NCI-H748 (cell line): ENCODE data around the gene GNLY.
"Not testable (repeated sequence)": the region's sequence is repeated elsewhere in the genome, so short reads cannot be mapped to it uniquely, and the experiment has no call there.

ENCODE experiments used
- DNase-seq: peaks from one replicate; lab custom pipeline; 2025; ENCODE audit not compliant: unreplicated experiment; lab: John Stamatoyannopoulos, UW

The GNLY gene

DNA sequence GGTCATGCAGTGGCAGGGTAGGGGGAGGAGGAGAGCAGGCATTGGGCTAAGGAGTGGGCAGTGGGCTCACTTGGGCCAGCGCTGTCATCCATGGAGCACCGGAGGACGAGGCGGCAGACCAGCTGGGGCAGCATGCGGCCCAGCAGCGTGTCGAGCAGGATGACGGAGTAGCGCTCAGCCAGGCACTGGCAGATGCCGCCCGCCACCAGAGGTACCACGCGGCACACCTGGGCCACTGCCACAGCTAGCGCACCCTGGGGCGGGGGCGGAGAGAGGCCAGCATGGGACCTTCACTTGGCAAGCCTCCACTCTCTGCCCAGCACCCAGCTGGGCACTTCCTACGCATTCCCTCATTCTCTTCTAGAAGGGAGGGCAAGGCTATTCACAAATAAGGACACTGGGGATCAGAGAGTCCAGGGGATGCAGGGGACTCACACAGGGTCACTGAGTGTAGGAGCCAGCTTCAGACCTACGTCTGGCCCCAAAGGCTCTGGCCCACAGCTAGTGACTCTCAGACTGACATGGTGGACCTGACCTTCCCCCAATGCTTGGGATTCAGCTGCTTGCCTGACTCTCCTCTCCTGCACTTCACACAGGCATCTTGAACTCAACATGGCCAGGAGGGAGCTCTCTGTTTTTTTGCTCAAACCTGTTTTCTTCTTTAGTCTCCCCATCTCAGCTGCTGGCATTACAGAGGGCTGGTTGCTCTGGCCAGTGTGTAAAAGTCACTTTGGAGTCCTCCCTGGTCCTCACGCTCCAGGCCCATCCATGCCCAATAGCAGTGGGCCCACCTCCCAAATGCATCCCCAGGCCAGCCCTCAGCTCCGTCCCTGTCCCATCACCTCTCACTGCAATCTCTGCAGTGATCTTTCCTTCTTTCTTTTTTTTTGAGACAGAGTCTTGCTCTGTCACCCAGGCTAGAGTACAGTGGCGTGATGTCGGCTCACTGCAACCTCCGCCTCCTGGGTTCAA, 30.3 kb upstream of the GNLY start:
- no peak for DNase-seq

DNA sequence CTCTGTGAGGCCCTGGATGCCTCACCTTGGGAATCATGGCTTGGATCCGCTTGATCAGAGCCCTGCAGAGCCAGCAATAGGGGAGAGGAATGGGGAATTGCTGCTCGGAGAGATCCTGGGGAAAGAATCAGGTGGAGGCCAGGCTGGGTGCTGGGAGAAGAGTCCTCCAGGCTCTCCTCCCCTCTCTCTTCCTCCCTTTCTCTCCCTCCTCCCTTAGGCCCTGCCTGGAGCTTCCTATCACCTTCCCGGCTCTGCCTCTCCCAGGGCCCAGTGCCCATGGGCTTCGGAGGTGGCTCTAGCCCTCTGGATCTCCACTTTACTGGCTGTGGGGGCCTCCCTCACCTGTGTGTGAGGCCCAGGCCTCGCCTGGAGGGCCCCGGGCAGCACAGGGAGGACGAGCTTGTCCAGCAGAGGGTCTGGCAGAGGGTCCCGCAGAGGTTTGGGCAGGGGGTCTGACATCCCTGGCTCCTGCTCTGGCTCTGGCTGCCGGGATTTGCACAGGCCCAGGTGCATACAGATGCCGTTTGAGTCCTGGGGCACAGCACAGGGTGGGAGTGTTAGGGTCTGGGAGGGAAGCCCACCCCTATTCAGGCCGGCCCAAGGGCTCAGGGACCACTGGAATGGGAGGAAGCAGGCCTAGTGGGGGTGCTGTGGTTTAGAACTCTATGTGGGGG, 28.8 kb upstream of the GNLY start:
- DNase-seq, result no peak

DNA sequence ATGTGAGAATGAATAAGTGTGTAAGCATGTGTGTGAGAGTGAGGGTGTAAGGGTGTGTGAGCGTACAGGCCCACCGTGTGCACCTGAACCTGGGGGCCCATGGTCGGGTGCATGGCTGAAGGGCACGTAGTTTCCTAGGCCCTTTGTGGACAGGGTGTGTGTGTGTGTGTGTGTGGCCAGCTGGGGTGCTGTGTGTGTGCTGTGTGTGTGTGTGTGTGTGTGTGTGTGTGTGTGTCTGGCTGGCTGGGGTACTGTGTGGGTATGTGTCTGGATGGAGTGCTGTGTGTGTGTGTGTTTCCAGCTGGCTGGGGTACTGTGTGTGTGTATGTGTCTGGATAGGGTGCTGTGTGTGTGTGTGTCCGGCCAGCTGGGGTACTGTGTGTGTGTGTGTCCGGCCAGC, 28.1 kb upstream of the GNLY start:
- DNase-seq, result no peak

DNA sequence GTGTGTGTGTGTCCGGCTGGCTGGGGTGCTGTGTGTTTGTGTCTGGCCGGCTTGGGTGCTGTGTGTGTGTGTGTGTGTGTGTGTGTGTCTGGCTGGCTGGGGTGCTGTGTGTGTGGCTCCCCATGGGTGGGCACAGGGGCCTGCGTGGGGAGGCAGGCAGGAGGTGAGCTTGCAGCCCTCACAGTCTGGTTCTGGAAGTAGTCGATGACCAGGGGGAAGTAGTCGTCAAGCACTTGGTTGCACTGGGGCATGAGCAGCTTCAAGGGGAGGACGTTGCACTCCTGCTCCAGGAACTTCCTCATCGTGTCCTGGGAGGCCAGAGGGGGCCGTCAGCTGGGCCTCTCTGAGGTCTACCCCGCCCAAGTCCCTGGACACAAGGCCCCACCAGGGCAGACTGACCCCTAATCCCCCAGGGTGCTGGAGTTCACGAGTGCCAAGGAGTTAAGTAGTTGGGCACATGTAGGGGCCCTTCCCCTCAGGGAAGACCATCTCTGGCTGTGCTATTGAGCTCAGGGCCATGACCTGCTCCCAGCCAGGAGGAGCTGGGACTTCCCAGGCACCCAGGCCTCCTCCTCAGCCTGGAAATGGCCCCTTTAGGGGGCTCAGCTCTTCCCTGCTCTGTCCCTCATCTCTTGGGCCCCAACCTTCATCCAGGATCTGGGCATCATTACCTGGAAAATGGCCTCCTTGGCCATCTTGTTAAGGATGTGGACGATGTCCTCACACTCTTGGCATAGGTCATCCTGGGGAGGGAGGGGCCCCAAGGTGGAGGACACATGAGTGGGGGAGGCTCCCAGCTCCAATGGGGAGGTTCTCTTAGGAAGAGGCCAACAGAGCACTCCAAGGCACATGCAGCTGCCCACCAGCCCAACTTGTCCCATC, 27.5 kb upstream of the GNLY start:
- no peak for DNase-seq

DNA sequence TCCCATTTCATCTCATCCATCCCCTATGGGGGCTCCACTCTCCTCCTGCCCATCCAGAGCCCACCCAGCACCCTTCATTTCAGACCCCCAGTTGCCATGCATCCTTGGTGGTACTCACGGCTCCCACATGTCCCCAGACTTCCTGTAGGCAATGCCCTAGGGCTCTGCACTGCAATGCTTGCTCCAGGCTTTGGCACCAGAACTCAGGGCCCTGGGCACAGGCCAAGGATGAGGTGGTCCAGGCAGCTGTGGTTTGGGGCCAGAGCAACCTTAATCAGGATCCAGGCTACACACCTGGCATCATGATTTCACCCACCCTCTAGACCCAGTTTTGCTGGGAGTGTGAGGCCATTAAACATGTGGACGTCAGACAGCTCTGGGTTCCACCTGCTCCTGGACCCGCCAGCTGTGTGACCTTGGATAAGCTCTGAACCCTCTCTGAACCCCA, 26.6 kb upstream of the GNLY start:
- no peak for DNase-seq

DNA sequence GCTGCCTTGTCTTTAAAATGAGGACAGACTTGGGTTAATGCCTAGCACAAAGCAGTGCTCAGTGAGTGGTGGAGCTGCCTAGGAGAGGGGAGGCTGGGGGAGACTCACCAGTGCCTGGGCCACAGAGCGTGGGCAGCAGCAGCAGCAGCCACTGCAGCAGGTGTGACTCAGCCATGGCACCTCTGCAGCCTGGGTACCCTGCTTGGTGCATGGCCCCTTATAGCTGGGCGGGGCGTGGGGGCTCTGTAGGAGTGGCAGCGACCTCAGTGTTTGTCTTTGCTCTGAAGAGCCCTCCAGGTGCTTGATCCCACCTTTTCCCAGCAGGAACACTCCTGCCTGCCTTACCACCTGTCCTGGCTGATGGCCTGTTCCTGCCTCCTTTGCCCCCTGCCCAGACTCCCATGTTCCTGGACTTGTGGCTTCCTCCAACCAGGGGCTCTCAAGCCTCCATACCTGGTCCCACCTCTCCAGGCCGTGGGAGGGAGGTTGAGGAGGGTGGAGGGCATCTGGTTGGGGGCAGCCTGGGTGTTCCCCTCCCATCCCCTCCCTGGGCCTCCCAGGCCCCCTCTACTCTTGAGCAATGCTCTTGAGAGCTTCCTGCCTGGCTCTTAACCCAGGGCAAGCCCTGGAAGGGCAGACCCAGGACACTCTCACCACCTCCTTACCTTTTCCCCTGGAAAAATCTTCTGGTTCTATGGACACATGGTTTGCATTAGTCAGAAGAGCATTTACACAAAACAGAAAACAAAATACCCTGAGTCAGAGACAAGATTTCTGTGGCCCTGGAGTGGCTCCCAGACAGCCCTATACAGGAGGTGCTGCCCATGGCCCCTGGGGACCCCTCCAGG, 25.9 kb upstream of the GNLY start, which contains the start of gene SFTPB:
TSS of gene SFTPB (minus strand) at position 191 of the 848 bp plus-strand sequence. CDS start at position 175, 16 bp downstream.
- peak; percentile 40 for DNase-seq

DNA sequence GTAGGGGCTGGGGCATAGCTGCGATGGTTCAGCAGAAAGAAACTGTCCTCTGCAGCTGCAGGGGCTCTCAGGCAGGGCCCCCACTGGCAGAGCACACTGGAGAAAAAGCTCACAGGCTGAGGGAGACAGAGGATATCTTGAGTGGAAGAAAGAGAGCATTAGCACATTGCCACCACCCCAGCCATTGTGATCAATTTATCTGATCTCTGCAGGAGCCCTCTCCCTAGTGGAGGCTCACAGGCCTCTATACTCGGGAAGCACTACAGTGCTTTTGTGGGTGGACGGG, 25.4 kb upstream of the GNLY start:
- no peak for DNase-seq

DNA sequence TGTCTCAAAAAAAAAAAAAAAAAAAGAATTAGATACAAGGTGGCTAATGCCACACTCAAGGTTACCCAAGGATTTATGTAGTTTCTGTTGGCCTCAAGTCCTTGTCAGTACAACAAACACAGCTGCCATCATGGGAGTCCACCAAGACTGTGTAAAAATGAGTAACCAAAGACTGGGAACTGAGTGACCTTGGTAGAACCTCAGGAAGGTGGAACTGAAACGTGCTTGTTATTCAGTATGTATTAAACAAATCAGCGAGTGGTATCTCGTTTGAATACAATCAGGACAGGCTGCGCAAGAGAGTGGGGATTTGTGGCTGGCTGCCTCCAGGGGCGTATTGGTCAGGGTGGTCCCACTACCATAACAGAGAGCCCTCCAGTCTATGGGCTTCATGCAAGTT, 24.6 kb upstream of the GNLY start:
- DNase-seq, result no peak

DNA sequence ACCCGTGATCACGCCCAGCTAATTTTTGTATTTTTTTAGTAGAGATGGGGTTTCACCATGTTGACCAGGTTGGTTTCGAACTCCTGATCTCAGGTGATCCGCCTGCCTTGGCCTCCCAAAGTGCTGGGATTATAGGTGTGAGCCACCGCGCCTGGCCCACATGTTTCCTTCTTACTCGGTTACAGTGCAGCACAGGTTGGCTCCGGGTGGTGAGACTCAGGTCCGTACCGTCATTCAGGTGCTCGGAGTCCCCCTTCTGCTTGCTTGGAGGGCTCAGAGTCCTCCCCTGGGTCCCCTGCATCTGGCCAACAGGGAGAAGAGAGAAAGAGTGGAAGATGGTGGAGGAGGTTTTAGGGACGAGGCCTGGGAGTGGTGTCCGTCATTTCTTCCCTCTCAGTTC, 23.7 kb upstream of the GNLY start:
- DNase-seq, result not testable (repeated sequence)

DNA sequence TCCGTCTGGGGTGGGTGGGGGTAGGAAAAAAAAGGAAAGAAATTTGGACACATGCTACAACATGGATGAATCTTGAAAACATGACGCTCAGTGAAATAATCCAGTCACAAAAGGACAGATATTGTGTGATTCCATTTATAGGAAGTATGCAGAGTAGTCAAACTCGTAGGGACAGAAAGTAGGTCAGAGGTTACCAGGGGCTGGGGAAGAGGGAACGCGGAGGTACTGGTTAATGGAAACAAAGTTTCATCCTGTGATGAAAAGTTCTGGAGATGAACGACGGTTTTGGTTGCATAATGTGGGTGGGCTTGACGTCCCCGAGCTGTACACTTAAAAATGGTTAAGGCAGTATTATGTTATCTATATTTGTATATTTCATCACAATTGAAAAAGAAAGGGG, 21.7 kb upstream of the GNLY start:
- DNase-seq, result no peak

DNA sequence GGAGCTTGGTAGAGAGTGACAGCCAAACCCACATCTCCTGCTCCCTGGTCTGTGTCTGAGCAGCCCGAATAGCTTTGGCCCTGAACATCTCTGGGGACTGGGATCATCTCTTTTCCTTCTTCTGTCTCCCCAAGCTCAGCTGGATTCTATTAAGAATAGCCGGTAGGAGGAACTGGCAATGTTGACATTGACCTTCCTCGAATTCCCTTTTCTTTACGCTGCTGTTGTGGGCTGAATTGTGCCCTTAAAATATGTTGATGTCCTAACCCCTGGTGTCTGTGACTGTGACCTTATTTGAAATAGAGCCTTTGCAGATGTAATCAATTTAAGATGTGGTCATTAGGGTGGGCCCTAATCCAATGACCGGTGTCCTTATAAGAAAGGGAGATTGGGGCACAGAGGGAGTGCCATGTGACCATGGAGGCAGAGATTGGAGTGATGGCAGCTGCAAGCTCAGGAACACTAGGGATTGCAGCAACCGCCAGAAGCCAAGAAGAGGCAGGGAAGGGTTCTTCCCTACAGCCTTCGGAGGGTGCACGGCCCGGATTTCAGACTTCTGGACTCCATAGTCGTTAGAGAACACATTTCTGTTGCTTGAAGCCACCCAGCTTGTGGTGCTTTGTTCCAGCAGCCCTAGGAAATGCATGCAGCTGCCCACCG, 20.3 kb upstream of the GNLY start:
- no peak for DNase-seq

DNA sequence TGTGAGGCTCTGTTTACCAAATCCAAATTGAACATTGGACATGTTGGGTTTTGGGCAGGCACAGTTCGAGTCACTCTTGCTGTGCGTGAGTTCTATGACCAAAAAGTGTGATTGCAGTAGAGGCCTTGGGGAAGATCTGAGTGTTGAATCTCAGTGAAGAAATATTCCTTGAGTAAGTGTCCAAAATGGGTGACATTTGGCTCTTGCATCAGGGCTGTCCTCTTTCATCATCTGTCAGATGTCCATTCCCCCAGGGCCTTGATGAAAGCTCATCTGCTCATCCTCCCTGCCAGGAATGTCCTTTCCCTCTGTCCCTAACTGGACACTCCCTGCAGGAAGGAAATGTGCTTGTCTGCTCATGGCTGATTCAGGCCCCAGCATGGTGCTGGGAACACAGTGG, 19.7 kb upstream of the GNLY start:
- no peak for DNase-seq

DNA sequence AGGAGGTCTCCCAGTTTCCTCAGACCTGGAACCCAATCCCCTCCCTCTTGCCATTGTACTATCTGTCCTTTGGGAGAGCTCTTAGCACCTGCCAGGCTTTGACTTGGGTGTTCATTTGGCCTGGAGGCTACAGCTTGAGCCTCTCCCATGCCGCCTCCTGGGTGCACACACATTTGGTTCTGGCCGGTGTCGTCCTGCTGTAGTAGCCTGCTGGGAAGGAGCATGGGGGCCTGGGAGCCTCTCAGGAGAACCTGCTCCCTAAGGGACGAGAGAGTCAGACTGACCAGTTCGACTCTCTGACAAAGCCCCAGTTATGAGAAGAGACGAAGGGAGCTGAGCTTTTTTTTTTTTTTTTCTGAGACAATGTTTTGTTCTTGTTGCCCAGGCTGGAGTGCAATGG, 18.7 kb upstream of the GNLY start:
- DNase-seq, result no peak

DNA sequence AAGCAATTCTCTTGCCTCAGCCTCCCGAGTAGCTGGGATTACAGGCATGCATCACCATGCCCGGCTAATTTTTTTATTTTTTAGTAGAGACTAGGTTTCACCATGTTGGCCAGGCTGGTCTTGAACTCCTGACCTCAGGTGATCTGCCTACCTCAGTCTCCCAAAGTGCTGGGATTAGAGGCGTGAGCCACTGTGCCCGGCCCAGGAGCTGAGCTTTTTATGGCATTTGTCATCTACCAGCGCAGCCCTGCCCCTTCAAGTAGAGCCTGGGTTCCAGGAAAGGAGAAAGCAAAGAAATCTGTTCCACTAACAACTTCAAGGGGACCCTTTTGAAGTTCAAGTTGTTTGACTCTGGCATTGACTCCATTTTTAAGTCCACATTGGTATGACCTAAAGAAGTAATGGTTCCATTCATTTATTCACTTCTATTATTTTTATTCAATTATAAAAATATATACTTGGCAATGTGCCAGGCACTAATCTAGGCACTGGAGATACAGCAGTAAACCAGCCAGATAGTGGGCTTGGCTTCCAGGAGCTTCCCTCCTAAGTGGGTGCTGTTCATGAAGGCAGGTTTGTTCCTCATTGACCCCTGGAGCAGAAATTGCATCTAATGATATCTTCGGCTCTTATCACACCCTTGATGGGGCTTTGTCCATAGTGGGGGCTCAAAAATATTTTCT, 18.2 kb upstream of the GNLY start:
- no peak for DNase-seq

DNA sequence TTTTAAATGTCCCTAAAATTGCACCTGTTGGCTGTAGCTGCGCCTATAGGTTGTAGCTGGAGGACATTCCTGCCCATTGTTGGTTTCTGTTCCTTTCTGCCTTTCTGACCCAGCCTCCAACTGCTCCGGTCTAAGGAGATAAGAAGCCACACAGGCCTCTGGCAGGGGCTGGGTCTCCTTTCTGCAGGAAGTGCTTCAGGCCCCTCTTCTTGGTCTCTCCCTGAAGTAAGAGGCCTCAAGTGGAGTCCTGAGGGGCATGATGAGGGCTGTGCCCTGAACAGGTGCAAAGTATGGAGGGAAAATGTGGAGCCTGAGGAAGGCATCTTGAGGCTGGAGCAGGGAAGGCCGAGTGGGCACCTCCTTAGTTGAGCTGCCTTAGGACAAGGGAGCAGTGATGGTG, 15.8 kb upstream of the GNLY start:
- DNase-seq, result no peak

DNA sequence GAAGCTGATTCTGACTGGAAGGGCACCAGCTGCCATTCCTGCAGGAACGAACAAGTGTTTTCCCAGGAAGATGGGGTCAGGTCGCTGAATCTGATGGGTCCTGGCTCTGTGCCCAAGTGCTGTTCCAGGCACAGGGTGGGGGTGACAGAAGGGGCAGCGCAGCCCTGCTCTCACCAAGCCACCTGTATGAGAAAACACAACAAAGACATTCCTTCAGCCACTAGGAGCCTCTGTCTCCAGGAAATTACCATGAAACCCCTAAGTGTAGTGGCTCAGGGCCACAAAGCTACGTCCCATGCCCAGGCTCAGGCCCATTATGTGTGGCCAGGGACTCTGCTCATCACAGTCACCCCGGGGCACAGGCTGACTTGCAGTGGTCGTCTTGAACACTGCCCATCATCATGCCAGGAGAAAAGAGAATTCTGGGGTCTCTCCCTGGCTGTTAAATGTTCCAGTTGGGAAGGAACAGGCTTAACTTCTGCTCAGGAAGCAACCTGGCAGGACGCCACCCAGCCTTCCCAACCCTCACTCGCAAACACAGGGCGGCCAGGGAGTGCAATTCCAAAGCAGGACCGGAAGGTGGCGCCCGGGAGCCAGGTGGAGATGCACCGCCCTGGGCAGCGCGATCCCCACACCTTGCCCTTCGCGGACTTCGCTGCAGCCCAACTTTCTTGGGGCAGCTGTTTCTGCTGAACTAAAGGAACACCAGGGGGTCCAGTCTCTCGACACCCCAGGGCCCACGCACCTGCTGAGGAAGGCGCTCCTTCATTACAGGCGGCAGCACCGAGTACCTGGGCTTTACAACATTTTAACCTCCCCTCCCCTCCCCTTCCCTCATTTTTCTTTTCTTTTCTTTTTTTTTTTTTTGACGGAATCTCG, 15.1 kb upstream of the GNLY start:
- peak; percentile 50 for DNase-seq

DNA sequence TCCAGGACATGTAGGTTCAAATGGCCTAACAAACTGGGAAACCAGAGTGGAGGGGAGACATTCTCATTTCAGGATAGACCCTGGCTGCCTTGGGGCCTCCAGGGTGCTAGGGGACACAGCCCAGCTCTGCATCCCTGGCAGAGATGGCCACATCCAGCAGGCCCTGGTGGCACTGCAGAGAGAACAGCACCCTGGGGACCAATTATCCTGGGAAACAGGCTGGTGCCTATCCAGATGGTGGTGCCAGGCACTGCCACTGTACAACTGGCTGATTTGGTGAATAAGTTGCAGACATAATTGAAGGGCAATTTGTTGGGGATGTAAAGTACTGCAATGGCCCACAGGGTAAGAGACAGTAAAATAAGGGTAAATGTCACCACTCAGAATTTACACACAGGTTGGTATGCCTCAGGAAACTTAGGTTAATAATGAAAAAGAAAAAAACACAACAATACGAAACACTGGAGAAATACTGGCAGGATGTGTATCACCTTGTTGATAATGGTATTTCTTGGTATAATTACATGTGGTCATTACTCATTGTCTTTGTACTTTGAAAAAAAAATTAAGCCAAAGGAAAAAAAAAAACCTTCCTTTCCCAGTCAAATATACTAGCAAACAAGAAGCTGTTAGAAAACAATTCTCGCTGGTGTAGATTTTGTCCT, 13.3 kb upstream of the GNLY start:
- no peak for DNase-seq

DNA sequence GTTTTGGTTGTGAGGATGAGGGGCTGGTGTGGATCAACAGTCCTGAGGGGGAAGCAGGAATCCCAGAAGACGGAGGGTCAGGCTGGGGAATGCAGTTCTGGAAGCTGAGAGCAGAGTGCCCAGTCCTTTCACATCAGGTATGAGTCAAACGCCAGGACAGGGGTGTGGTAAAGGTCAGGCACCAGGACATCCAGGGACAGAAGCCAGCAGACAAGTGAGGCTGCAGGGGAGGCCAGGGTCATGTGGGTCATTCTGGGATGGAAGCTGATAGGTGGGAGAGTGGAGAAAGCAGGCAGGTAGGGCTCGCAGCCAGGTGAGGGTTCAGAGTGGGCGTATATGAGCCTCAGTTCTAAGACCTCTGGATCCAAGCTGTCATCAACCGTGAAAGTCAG, 12.8 kb upstream of the GNLY start:
- DNase-seq, result no peak
